ENCODE data around the gene SNCB. TPM values are rescaled to one million over a fixed set of nuclear protein-coding genes. Genes with fewer than 3 reads are reported as not detected.

Gene SNCB
- total RNA-seq, 1 experiment from 2014 or later: not detected

GRCh38 chr5:176581361-176581760 lies 49.0 kb downstream of the SNCB start:
- no peak for DNase-seq
- H3K4me3 Mint-ChIP-seq (ENCODE audit: low read depth, unreplicated experiment): no peak overlapping the region
- no peaks in the 10 kb centered on the region for H3K36me3 Mint-ChIP-seq (ENCODE audit: insufficient read depth, unreplicated experiment)
- H3K9me3 Mint-ChIP-seq (ENCODE audit: low read depth, unreplicated experiment): no peaks in the 10 kb centered on the region
- no peak overlapping the region for H3K27ac Mint-ChIP-seq (ENCODE audit: unreplicated experiment)
- CTCF ChIA-PET: interaction anchor here (0.6 kb wide), 1 partner anchor 150 kb away, joined by 3 read pairs; no protein-coding TSS in a partner anchor
- TF ChIP-seq, protein P1, sequence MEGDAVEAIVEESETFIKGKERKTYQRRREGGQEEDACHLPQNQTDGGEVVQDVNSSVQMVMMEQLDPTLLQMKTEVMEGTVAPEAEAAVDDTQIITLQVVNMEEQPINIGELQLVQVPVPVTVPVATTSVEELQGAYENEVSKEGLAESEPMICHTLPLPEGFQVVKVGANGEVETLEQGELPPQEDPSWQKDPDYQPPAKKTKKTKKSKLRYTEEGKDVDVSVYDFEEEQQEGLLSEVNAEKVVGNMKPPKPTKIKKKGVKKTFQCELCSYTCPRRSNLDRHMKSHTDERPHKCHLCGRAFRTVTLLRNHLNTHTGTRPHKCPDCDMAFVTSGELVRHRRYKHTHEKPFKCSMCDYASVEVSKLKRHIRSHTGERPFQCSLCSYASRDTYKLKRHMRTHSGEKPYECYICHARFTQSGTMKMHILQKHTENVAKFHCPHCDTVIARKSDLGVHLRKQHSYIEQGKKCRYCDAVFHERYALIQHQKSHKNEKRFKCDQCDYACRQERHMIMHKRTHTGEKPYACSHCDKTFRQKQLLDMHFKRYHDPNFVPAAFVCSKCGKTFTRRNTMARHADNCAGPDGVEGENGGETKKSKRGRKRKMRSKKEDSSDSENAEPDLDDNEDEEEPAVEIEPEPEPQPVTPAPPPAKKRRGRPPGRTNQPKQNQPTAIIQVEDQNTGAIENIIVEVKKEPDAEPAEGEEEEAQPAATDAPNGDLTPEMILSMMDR (IDR thresholded peaks at IDR 0.05; ENCODE audit: unreplicated experiment): no peak
- no TSS peak for BruUV-seq (replicated peaks)
- no peaks in the 10 kb centered on the region for H3K4me1 Mint-ChIP-seq (ENCODE audit: low read depth, unreplicated experiment)
- H3K27me3 Mint-ChIP-seq (ENCODE audit: unreplicated experiment): no peaks in the 10 kb centered on the region
- intact Hi-C loops (cut with micrococcal nuclease; ENCODE audit: unreplicated experiment): no loop called here

- DNase-seq: no peak
- no peak overlapping the region for H3K27ac Mint-ChIP-seq (ENCODE audit: unreplicated experiment)
- H3K4me3 Mint-ChIP-seq (ENCODE audit: low read depth, unreplicated experiment): no peak overlapping the region
- BruUV-seq (replicated peaks): no TSS peak
- TF ChIP-seq, protein P1 (IDR thresholded peaks at IDR 0.05; ENCODE audit: unreplicated experiment): no peak
- H3K27me3 Mint-ChIP-seq (ENCODE audit: unreplicated experiment): no peaks in the 10 kb centered on the region
- H3K9me3 Mint-ChIP-seq (ENCODE audit: low read depth, unreplicated experiment): no peaks in the 10 kb centered on the region
- no peaks in the 10 kb centered on the region for H3K36me3 Mint-ChIP-seq (ENCODE audit: insufficient read depth, unreplicated experiment)
- intact Hi-C loops (cut with micrococcal nuclease; ENCODE audit: unreplicated experiment): no loop called here
- CTCF ChIA-PET: no interaction called here
- H3K4me1 Mint-ChIP-seq (ENCODE audit: low read depth, unreplicated experiment): no peaks in the 10 kb centered on the region
These were observed 51.0 kb downstream of the SNCB start for GRCh38 chr5:176579323-176579722.

DNA sequence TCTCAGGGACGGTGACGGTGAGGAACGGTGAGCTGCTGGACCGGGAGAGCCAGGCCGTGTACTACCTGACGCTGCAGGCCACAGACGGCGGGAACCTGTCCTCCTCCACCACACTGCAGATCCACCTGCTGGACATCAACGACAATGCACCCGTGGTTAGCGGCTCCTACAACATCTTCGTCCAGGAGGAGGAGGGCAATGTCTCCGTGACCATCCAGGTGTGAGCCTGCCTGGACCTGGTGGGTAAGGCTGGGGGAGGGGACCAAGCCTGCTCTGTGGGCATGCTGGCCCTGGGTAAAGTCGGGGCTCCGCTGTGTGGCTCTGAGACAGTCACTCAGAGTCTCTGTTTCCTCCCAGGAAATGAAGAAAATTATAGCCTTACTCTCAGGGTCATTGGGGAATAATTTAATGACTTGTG lies 51.9 kb downstream of the SNCB start:
- H3K36me3 Mint-ChIP-seq (ENCODE audit: insufficient read depth, unreplicated experiment): no peaks in the 10 kb centered on the region
- H3K4me1 Mint-ChIP-seq (ENCODE audit: low read depth, unreplicated experiment): no peaks in the 10 kb centered on the region
- no peak overlapping the region for H3K4me3 Mint-ChIP-seq (ENCODE audit: low read depth, unreplicated experiment)
- TF ChIP-seq, protein P1 (IDR thresholded peaks at IDR 0.05; ENCODE audit: unreplicated experiment): peak; percentile 34
- H3K9me3 Mint-ChIP-seq (ENCODE audit: low read depth, unreplicated experiment): no peaks in the 10 kb centered on the region
- no peak overlapping the region for H3K27ac Mint-ChIP-seq (ENCODE audit: unreplicated experiment)
- DNase-seq: peak; percentile 28
- H3K27me3 Mint-ChIP-seq (ENCODE audit: unreplicated experiment): no peaks in the 10 kb centered on the region
- no TSS peak for BruUV-seq (replicated peaks)
- CTCF ChIA-PET: interaction anchor here (0.6 kb wide), 1 partner anchor 118 kb away, joined by 3 read pairs; no protein-coding TSS in a partner anchor
- intact Hi-C loops (cut with micrococcal nuclease; ENCODE audit: unreplicated experiment): no loop called here

DNA sequence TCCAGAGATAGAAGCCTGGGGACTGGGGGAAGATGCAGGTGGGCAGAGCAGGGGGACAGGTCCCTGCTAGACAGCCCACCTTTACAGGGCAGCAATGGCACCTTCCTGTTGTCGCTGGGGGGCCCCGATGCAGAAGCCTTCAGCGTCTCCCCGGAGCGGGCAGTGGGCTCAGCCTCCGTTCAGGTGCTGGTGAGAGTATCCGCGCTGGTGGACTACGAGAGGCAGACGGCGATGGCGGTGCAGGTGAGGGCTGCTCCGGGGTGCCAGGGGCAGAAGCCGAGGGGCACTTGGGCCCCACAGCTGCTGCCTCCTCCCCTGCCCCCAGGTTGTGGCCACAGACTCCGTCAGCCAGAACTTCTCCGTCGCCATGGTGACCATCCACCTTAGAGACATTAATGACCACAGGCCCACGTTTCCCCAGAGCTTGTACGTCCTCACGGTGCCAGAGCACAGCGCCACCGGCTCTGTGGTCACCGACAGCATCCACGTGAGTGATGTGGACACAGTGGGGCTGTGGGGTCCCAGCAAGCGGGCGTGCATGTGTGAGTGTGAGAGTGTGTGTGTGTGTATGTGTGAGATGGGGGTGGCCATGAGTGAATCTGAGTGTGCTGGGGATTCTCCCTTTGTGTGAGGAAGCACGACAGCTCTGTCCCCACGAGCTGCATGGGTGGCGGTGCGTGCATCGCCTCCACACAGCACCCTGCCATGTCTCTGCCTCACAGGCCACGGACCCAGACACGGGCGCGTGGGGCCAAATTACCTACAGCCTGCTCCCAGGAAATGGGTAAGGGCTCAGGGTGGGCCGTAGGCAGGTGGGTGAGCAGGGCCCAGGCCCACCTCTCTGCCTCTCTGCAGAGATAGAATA lies 52.8 kb downstream of the SNCB start:
- TF ChIP-seq, protein P1 (IDR thresholded peaks at IDR 0.05; ENCODE audit: unreplicated experiment): no peak
- Mint-ChIP-seq H3K9me3 (ENCODE audit: low read depth, unreplicated experiment) (no peaks in the 10 kb centered on the region), H3K4me3 (ENCODE audit: low read depth, unreplicated experiment) (no peak overlapping the region), H3K36me3 (ENCODE audit: insufficient read depth, unreplicated experiment) (no peaks in the 10 kb centered on the region), H3K27ac (ENCODE audit: unreplicated experiment) (no peak overlapping the region), H3K27me3 (ENCODE audit: unreplicated experiment) (no peaks in the 10 kb centered on the region), H3K4me1 (ENCODE audit: low read depth, unreplicated experiment) (no peaks in the 10 kb centered on the region)
- no peak for DNase-seq
- intact Hi-C loops (cut with micrococcal nuclease; ENCODE audit: unreplicated experiment): no loop called here
- CTCF ChIA-PET: no interaction called here
- BruUV-seq (replicated peaks): no TSS peak

Measured in Calu3 (cell line).